ENCODE measurements around the gene MAD2L1BP. TPM values are rescaled to one million over a fixed set of nuclear protein-coding genes. Genes with fewer than 3 reads are reported as not detected.

The MAD2L1BP gene
- total RNA-seq, 1 experiment from 2014 or later: 33.5 TPM

DNA sequence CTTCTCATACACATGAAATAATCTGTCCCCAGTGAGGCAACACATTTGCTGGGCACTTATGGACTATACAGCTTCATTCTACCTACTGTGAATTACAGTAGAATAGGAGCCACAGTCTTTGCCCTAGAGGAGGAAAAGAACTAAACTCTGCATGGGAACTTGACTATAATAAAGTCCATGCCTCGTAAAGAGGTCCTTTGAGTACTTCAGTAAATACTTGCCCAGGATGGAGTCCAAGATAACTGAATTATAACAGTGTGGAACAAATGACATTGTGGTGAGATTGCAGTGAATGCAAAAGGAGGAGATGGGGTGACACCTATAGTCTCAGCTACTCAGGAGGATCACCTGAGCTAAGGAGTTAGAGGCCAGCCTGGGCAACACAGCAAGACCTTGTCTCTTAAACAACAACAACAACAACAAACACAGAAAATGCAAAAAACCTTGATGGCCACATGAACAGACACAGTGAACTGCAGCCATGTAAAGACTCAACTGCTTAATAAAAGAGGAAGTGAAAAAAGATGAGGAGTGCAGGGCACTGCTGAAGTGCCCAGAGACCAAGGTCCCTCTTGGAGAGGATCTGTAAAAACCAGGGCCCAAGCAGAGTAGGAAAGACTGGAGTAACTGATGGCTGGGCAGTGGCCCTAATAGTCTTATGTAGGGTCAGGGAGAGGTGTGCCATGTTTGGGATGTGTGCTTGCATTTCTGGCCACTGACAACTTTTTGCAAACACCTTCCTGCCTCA lies 48.2 kb downstream of the MAD2L1BP start:
- no peak for DNase-seq
- H3K36me3 Mint-ChIP-seq (ENCODE audit: insufficient read depth, unreplicated experiment): peaks cover 22% of the 10 kb centered on the region
- no peaks in the 10 kb centered on the region for H3K36me3 ChIP-seq (ENCODE audit: control insufficient read depth, insufficient read depth, low read length)

DNA sequence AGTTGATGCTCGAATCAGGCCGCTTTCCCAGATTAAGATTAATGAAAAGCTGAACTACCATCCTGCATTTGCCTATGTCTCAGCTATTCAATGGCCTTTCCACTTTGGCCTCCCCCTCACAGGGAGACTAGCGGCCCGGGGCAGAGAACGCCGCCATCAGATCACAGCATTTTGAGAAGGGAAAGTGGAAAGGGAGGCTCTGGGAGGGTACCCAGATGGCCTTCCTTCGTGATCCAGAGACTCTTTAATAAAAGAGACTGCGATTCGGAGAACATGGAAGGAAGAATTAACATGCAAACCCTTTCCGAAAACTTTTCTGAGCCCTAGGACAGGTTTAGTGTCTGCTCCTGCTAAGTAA lies 51.4 kb downstream of the MAD2L1BP start:
- H3K4me3 ChIP-seq (ENCODE audit: low read depth, low read length): peak overlapping the region; percentile 78
- BruUV-seq (replicated peaks): no TSS peak
- peaks cover 39% of the 10 kb centered on the region for H3K4me1 Mint-ChIP-seq (ENCODE audit: low read depth, unreplicated experiment)
- H3K27me3 ChIP-seq (replicated peaks; ENCODE audit: control insufficient read depth, insufficient read depth, low read length): no peaks in the 10 kb centered on the region
- peak overlapping the region; percentile 93 for H3K27ac Mint-ChIP-seq (ENCODE audit: unreplicated experiment)
- peak overlapping the region; percentile 91 for H3K4me3 Mint-ChIP-seq (ENCODE audit: unreplicated experiment)
- intact Hi-C loops (cut with micrococcal nuclease; ENCODE audit: unreplicated experiment): no loop called here
- CTCF ChIA-PET: interaction anchor here (1.0 kb wide), 1 partner anchor 82 kb away, joined by 3 read pairs; no protein-coding TSS in a partner anchor
- H3K36me3 Mint-ChIP-seq (ENCODE audit: insufficient read depth, unreplicated experiment): peaks cover 8% of the 10 kb centered on the region
- peaks cover 22% of the 10 kb centered on the region; the same call in 1 of the 2 replicates for H3K4me1 ChIP-seq
- H3K36me3 ChIP-seq (ENCODE audit: control insufficient read depth, insufficient read depth, low read length): no peaks in the 10 kb centered on the region
- no peak for DNase-seq
- H3K9me3 ChIP-seq: no peaks in the 10 kb centered on the region
- no peaks in the 10 kb centered on the region for H3K9me3 Mint-ChIP-seq (ENCODE audit: unreplicated experiment)
- TF ChIP-seq, protein P1, sequence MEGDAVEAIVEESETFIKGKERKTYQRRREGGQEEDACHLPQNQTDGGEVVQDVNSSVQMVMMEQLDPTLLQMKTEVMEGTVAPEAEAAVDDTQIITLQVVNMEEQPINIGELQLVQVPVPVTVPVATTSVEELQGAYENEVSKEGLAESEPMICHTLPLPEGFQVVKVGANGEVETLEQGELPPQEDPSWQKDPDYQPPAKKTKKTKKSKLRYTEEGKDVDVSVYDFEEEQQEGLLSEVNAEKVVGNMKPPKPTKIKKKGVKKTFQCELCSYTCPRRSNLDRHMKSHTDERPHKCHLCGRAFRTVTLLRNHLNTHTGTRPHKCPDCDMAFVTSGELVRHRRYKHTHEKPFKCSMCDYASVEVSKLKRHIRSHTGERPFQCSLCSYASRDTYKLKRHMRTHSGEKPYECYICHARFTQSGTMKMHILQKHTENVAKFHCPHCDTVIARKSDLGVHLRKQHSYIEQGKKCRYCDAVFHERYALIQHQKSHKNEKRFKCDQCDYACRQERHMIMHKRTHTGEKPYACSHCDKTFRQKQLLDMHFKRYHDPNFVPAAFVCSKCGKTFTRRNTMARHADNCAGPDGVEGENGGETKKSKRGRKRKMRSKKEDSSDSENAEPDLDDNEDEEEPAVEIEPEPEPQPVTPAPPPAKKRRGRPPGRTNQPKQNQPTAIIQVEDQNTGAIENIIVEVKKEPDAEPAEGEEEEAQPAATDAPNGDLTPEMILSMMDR (IDR thresholded peaks at IDR 0.05; ENCODE audit: insufficient read depth in 1 of 2, low read depth in 1 of 2, low read length in 1 of 2, severe bottlenecking in 1 of 2, unreplicated experiment in 1 of 2): no peak
- no peaks in the 10 kb centered on the region for H3K27me3 Mint-ChIP-seq (ENCODE audit: insufficient read depth, unreplicated experiment)
- POLR2A ChIA-PET: no interaction called here

More for the DNA sequence above, 48.2 kb downstream of the MAD2L1BP start:
- H3K4me1 Mint-ChIP-seq (ENCODE audit: low read depth, unreplicated experiment): peaks cover 48% of the 10 kb centered on the region
- intact Hi-C loops (cut with micrococcal nuclease; ENCODE audit: unreplicated experiment): no loop called here
- Histone ChIP-seq H3K9me3 (no peaks in the 10 kb centered on the region), H3K4me1 (peaks cover 34% of the 10 kb centered on the region), H3K4me3 (ENCODE audit: low read depth, low read length) (no peak overlapping the region), H3K27me3 (replicated peaks; ENCODE audit: control insufficient read depth, insufficient read depth, low read length) (no peaks in the 10 kb centered on the region)
- no TSS peak for BruUV-seq (replicated peaks)
- H3K9me3 Mint-ChIP-seq (ENCODE audit: unreplicated experiment): no peaks in the 10 kb centered on the region
- ChIA-PET POLR2A (no interaction called here), CTCF (no interaction called here)
- no peak overlapping the region for H3K27ac Mint-ChIP-seq (ENCODE audit: unreplicated experiment)
- TF ChIP-seq, protein P1 (IDR thresholded peaks at IDR 0.05; ENCODE audit: insufficient read depth in 1 of 2, low read depth in 1 of 2, low read length in 1 of 2, severe bottlenecking in 1 of 2, unreplicated experiment in 1 of 2): no peak
- no peaks in the 10 kb centered on the region for H3K27me3 Mint-ChIP-seq (ENCODE audit: insufficient read depth, unreplicated experiment)
- H3K4me3 Mint-ChIP-seq (ENCODE audit: unreplicated experiment): no peak overlapping the region

DNA sequence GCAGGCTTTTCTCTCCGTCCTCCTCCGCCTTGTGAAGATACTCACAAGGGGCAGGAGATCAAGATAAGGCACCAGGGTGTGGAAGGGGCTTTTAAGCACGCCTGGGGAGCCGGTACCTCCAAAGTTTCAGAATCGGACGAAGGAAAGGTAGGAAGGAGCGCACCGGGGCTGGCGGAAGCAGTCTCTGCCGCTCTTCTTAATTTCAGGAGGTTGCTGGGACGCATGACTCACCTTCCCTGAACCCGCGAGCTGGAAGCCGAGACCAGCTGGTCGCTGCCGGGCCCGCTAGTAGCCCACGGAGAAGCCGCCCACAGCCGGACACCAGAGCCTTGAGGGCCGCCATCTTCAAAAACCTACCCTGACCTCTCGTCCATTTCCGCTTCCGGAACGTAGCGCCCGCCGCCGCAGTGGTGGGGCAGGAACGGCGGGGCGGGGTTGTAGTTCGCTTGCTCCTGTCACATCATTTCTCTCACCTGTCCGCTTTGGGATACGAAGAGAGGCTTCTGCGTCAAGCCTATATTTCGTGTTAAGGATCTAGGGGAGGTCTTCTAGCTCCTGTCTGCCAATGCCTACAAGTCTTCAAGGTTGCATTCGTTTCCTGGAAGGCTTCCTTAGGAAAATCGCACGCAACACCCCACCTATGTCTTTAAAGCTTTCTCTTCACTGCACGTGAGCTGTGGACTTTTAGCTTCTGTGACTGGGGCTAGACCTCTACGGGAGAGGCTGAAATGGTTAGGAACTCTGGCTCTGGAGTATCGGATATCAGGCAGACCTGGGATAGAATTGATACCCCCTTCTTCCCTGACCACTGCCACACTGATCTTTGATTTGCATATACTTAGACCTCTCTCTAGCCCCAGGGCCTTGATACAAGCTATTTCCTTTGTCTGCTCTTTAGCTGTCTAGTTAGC lies 52.1 kb downstream of the MAD2L1BP start, which contains the start of gene MRPS18A:
TSS of gene MRPS18A (minus strand) at position 355 of the 911 bp plus-strand sequence. CDS start at position 343, 12 bp downstream.
- intact Hi-C loops (cut with micrococcal nuclease; ENCODE audit: unreplicated experiment): no loop called here
- Mint-ChIP-seq H3K4me3 (ENCODE audit: unreplicated experiment) (peak within 1 kb of the TSS; percentile 91), H3K27me3 (ENCODE audit: insufficient read depth, unreplicated experiment) (no peaks in the 10 kb centered on the region), H3K36me3 (ENCODE audit: insufficient read depth, unreplicated experiment) (peaks cover 8% of the 10 kb centered on the region), H3K9me3 (ENCODE audit: unreplicated experiment) (no peaks in the 10 kb centered on the region), H3K27ac (ENCODE audit: unreplicated experiment) (peak within 1 kb of the TSS; percentile 93), H3K4me1 (ENCODE audit: low read depth, unreplicated experiment) (peaks cover 34% of the 10 kb centered on the region)
- peak; percentile 79 to 88 for DNase-seq
- Histone ChIP-seq H3K27me3 (replicated peaks; ENCODE audit: control insufficient read depth, insufficient read depth, low read length) (no peaks in the 10 kb centered on the region), H3K36me3 (ENCODE audit: control insufficient read depth, insufficient read depth, low read length) (no peaks in the 10 kb centered on the region), H3K4me3 (ENCODE audit: low read depth, low read length) (peak within 1 kb of the TSS; percentile 78), H3K4me1 (peaks cover 16% of the 10 kb centered on the region; the same call in 1 of the 2 replicates), H3K9me3 (no peaks in the 10 kb centered on the region)
- CTCF ChIA-PET: interaction anchor here (0.7 to 1.1 kb wide), 3 partner anchors 20 to 391 kb away, joined by 3 to 5 read pairs (median 3); no protein-coding TSS in a partner anchor
- POLR2A ChIA-PET: no interaction called here
- TSS peak; percentile 61 for BruUV-seq (replicated peaks)
- TF ChIP-seq, protein P1 (IDR thresholded peaks at IDR 0.05; ENCODE audit: insufficient read depth in 1 of 2, low read depth in 1 of 2, low read length in 1 of 2, severe bottlenecking in 1 of 2, unreplicated experiment in 1 of 2): no peak
